ENCODE data around the gene OPN3. TPM values are rescaled to one million over a fixed set of nuclear protein-coding genes. Genes with fewer than 3 reads are reported as not detected.
A peak's percentile ranks its signal among the peaks of the same experiment; 100 is the strongest.

Gene OPN3
- total and polyA plus RNA-seq, 2 donors: 4.0 to 14.6 TPM

DNA sequence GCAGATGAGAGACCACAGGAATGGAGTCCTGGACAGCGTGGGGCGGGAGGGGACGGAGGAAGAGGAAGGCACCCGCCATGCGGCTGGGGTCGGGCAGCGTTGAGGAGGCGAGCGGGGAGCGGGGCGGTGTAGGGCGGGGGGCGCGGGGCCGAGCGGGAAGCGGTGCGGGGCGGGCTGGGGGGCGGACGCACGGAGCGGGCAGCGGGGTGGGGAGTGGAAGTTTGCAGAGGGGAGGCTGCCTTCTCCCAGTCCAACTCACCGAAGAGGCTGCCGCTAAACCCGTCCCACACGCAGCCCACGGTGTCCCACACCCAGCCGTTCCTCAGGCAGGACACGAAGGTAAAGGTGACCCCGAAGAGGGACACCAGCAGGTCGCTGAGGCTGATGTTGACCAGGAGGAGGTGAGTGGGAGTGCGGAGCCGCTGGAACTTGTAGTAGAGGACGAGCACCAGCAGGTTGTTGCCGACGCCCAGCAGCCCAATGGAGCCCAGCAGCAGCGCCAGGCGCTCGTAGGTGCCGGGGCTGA, 483 bp downstream of the OPN3 start:
- Histone ChIP-seq H3K36me3 (ENCODE audit: insufficient read depth) (no peaks in the 10 kb centered on the region), H3K4me1 (ENCODE audit: insufficient read depth) (no peaks in the 10 kb centered on the region), H3K27ac (ENCODE audit: low read depth) (peak overlapping the region; percentile 71), H3K4me3 (ENCODE audit: low read depth, low read length) (peak overlapping the region; percentile 87)
- WGBS: under 1% methylated on average over 42 of the region's 42 CpGs
- no peak for DNase-seq (ENCODE audit: extremely low spot score)

- WGBS: 19% methylated on average over 11 of the region's 11 CpGs
- Histone ChIP-seq H3K27ac (ENCODE audit: low read depth) (no peak overlapping the region), H3K36me3 (ENCODE audit: insufficient read depth) (no peaks in the 10 kb centered on the region), H3K4me1 (ENCODE audit: insufficient read depth) (no peaks in the 10 kb centered on the region), H3K4me3 (ENCODE audit: low read depth, low read length) (peak overlapping the region; percentile 87)
- no peak for DNase-seq (ENCODE audit: extremely low spot score)
Measured at GRCh38 chr1:241638909-241639622, 1.1 kb downstream of the OPN3 start.

DNA sequence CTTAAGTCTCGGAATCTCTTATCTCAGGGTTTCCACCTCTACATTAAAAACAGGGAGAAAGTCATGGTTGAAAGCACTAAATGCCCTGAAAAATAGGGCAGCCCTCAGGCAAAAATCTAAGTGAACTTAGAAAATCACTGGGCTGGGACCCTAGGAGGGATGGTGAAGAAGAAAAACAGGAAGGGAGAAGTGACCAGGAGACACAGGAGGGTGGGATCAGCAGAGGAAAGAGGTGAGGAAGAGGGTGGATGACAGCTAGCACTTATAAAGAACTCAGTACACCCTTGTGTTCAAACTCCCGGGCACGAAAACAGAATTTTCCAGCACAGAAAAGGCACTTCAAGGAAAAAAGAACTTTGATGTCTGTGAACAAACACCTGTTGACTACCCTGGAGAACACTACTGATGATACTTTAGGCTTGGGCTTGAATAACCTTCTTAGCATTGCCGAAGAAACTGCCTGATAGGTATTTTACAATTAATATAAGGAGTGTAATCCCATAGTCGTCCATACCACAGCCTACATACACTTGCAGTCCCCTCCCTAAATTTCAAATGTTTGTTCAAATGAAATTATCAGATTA, 2.0 kb downstream of the OPN3 start:
- Histone ChIP-seq H3K4me1 (ENCODE audit: insufficient read depth) (no peaks in the 10 kb centered on the region), H3K36me3 (ENCODE audit: insufficient read depth) (no peaks in the 10 kb centered on the region), H3K27ac (ENCODE audit: low read depth) (no peak overlapping the region), H3K4me3 (ENCODE audit: low read depth, low read length) (no peak overlapping the region)
- no peak for DNase-seq (ENCODE audit: extremely low spot score)
- WGBS: 78% methylated on average over 5 of the region's 5 CpGs

DNA sequence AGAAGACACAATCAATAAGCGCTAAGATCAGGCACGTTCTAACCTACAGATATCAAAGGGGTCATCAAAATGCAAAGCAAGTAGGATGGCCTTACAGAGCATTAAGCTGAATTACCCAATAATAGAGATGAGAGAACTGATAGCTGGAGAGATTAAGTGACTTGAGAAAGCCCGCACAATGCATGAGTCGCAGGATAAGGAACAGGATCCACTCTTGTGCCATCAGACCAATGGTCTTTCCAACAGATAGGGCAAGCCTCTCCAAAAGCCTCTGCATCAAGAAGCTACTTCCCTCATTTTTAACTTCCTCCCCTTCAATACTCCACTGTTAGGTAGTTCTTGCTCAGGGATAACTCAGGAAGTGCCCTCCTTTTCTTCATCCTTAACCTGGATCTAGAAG, 2.6 kb downstream of the OPN3 start:
- no peak overlapping the region for H3K27ac ChIP-seq (ENCODE audit: low read depth)
- no peak overlapping the region for H3K4me3 ChIP-seq (ENCODE audit: low read depth, low read length)
- H3K36me3 ChIP-seq (ENCODE audit: insufficient read depth): no peaks in the 10 kb centered on the region
- no peaks in the 10 kb centered on the region for H3K4me1 ChIP-seq (ENCODE audit: insufficient read depth)
- DNase-seq (ENCODE audit: extremely low spot score): no peak
- WGBS: 81% methylated on average over 4 of the region's 4 CpGs

GRCh38 chr1:241637046-241637590, 3.1 kb downstream of the OPN3 start:
- Histone ChIP-seq H3K36me3 (ENCODE audit: insufficient read depth) (no peaks in the 10 kb centered on the region), H3K27ac (ENCODE audit: low read depth) (no peak overlapping the region), H3K4me1 (ENCODE audit: insufficient read depth) (no peaks in the 10 kb centered on the region), H3K4me3 (ENCODE audit: low read depth, low read length) (no peak overlapping the region)
- no peak for DNase-seq (ENCODE audit: extremely low spot score)

DNA sequence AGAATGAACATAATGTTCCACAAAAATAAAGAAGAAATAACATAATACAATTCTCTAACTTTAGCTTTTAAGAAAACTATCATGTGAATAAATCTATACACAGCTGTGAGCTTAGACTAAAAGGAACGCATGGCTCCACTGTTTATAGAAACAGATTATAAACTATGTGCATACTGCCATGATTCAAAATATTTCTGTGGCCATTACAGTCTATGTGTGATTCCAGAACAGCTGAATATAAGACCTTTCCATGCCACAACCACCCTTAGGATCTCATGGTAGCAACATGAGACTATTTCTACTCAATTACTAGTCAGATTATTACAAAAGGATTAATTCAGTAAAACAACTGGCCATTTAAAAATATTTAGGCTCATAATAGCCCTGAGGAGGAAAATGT, 3.9 kb downstream of the OPN3 start:
- Histone ChIP-seq H3K4me1 (ENCODE audit: insufficient read depth) (no peaks in the 10 kb centered on the region), H3K4me3 (ENCODE audit: low read depth, low read length) (no peak overlapping the region), H3K36me3 (ENCODE audit: insufficient read depth) (no peaks in the 10 kb centered on the region), H3K27ac (ENCODE audit: low read depth) (no peak overlapping the region)
- WGBS: 45% methylated on average over 1 of the region's 1 CpG
- DNase-seq (ENCODE audit: extremely low spot score): no peak

- no peaks in the 10 kb centered on the region for H3K36me3 ChIP-seq (ENCODE audit: insufficient read depth)
- H3K4me1 ChIP-seq (ENCODE audit: insufficient read depth): no peaks in the 10 kb centered on the region
- 85% methylated on average over 4 of the region's 4 CpGs for WGBS
- no peak overlapping the region for H3K27ac ChIP-seq (ENCODE audit: low read depth)
- DNase-seq (ENCODE audit: extremely low spot score): no peak
- H3K4me3 ChIP-seq (ENCODE audit: low read depth, low read length): no peak overlapping the region
Measured at GRCh38 chr1:241635556-241636152, 4.5 kb downstream of the OPN3 start.

DNA sequence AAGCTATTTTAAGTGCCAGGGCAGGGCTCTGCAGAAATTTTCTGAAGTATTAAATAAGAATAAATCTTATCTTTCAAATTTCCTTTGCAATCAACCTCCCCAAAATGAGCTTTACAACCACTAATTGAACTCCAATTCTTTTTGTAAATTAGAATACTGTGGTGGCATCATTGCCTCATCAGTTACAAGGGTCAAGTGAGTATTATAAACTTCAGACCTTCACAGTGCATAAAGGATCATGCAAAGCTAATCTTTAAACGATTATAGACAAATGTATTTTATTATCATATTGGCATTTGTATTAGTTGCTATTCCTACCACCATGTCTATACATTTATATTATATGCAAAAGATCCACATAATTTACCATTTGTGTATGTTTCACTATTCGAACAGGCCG, 7.2 kb downstream of the OPN3 start:
- Histone ChIP-seq H3K4me3 (ENCODE audit: low read depth, low read length) (no peak overlapping the region), H3K4me1 (ENCODE audit: insufficient read depth) (no peaks in the 10 kb centered on the region), H3K27ac (ENCODE audit: low read depth) (no peak overlapping the region), H3K36me3 (ENCODE audit: insufficient read depth) (no peaks in the 10 kb centered on the region)
- DNase-seq (ENCODE audit: extremely low spot score): no peak
- 93% methylated on average over 3 of the region's 3 CpGs for whole genome bisulfite sequencing

GRCh38 chr1:241631674-241632073, 8.5 kb downstream of the OPN3 start:
- Histone ChIP-seq H3K36me3 (ENCODE audit: insufficient read depth) (no peaks in the 10 kb centered on the region), H3K4me3 (ENCODE audit: low read depth, low read length) (no peak overlapping the region), H3K4me1 (ENCODE audit: insufficient read depth) (no peaks in the 10 kb centered on the region), H3K27ac (ENCODE audit: low read depth) (no peak overlapping the region)
- 90% methylated on average over 5 of the region's 5 CpGs for WGBS
- DNase-seq (ENCODE audit: extremely low spot score): no peak

- no peak for DNase-seq (ENCODE audit: extremely low spot score)
- no peak overlapping the region for H3K4me3 ChIP-seq (ENCODE audit: low read depth, low read length)
- no peaks in the 10 kb centered on the region for H3K4me1 ChIP-seq (ENCODE audit: insufficient read depth)
- no peak overlapping the region for H3K27ac ChIP-seq (ENCODE audit: low read depth)
- H3K36me3 ChIP-seq (ENCODE audit: insufficient read depth): no peaks in the 10 kb centered on the region
- 97% methylated on average over 2 of the region's 2 CpGs for WGBS
Measured at GRCh38 chr1:241630899-241631298, 9.3 kb downstream of the OPN3 start.

DNA sequence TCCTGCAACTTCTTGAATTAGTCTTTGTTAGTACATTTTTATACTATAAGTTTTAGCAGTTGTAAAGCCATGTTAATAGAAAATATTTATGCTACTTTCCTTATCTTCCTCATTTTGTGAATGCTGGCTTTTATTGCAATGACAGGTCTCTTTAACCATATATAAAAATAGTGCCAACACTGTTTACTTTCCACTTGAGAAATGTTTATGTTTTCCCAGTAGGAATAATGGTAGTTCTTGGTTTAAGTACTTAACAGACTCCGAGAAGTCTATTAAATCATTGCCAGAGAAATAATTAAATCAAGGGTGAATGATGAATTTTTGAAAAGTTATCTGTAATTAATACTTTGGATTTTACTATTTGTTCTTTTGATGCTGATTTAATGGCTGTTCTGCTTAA, 9.7 kb downstream of the OPN3 start:
- DNase-seq (ENCODE audit: extremely low spot score): no peak
- no peaks in the 10 kb centered on the region for H3K4me1 ChIP-seq (ENCODE audit: insufficient read depth)
- WGBS: 84% methylated on average over 1 of the region's 1 CpG
- no peak overlapping the region for H3K4me3 ChIP-seq (ENCODE audit: low read depth, low read length)
- H3K27ac ChIP-seq (ENCODE audit: low read depth): no peak overlapping the region
- no peaks in the 10 kb centered on the region for H3K36me3 ChIP-seq (ENCODE audit: insufficient read depth)

DNA sequence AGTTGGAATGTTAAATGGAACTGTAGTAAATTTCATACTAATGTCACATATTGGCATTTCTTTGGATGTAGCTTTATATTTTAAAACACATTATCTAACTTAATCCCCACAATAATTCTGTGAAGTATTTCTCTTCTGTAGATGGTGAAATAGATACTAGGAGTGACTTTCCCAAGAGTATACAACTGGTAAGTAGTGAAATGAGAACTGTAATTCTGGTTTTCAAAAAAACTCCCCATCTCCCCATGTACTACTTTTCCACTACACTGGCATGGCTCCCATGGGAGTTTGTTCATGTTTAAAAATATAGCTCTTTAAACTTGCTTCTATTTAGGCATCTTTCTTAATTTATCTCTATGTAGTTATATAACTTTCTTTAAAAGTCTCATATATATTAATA, 10.2 kb downstream of the OPN3 start:
- no peaks in the 10 kb centered on the region for H3K4me1 ChIP-seq (ENCODE audit: insufficient read depth)
- DNase-seq (ENCODE audit: extremely low spot score): no peak
- no peak overlapping the region for H3K27ac ChIP-seq (ENCODE audit: low read depth)
- H3K4me3 ChIP-seq (ENCODE audit: low read depth, low read length): no peak overlapping the region
- H3K36me3 ChIP-seq (ENCODE audit: insufficient read depth): no peaks in the 10 kb centered on the region

- H3K4me1 ChIP-seq (ENCODE audit: insufficient read depth): no peaks in the 10 kb centered on the region
- no peak overlapping the region for H3K4me3 ChIP-seq (ENCODE audit: low read depth, low read length)
- DNase-seq (ENCODE audit: extremely low spot score): no peak
- no peaks in the 10 kb centered on the region for H3K36me3 ChIP-seq (ENCODE audit: insufficient read depth)
- 41% methylated on average over 9 of the region's 9 CpGs for WGBS
- H3K27ac ChIP-seq (ENCODE audit: low read depth): no peak overlapping the region
Measured at GRCh38 chr1:241627453-241628259, 12.5 kb downstream of the OPN3 start.

All from urinary bladder (tissue), 4 donors.